HCT116 (cell line): ENCODE data around the gene LIN54. TPM values are rescaled to one million over a fixed set of nuclear protein-coding genes. Genes with fewer than 3 reads are reported as not detected.
A peak's percentile ranks its signal among the peaks of the same experiment; 100 is the strongest.

Experiments used
- ATAC-seq: fragments of 200-7000 bp; cut with Tn5 transposase; 2 replicates; pipeline ENCODE4 v1.9.1; 2020; ENCODE audit warnings: mild to moderate bottlenecking, moderate library complexity
- BruUV-seq: library from RNA; stranded (reverse); fragments of 400-500 nt; replicated peaks from 2 replicates; lab custom pipeline; 2021; lab: Mats Ljungman, UMichigan
- CTCF ChIA-PET: fragments of 300-600 bp; sonication (Branson Sonifier 250); formaldehyde crosslinking; loops from one replicate; lab custom pipeline; 2021; ENCODE audit warnings: antibody characterized with exemption; lab: Charles Lee
- POLR2A ChIA-PET: fragments of 300-600, 350-600 bp; sonication (Branson Sonifier 250); formaldehyde crosslinking; loops from one replicate; lab custom pipeline; 2021; ENCODE audit warnings: antibody characterized with exemption; lab: Charles Lee
- RAD21 ChIA-PET, 2 experiments: fragments of 300-600 bp; sonication (Branson Sonifier 250); formaldehyde crosslinking; loops; one replicate each; lab custom pipeline; 2023; ENCODE audit warnings: low total read pairs in 2 of 2; ENCODE audit not compliant: uncharacterized antibody in 2 of 2, unreplicated experiment in 2 of 2, low non-redundant PET in 1 of 2; lab: Charles Lee
- DNase-seq: peaks from one replicate; pipeline ENCODE4 v3.0.0-alpha.2; 2010; ENCODE audit warnings: low read depth, low spot score
- H2AFZ ChIP-seq: fragments of 200-600 bp; shearing (Covaris generic), sonication (generic); 2 replicates; pipeline ENCODE4 v1.6.1; 2017; ENCODE audit warnings: low read depth, mixed run types, mixed read lengths, antibody characterized with exemption, low read length; ENCODE audit not compliant: poor library complexity, severe bottlenecking
- H3K27ac ChIP-seq: 2 replicates; pipeline ENCODE4 v1.5.1; 2012; ENCODE audit warnings: low read depth, low read length
- H3K27me3 ChIP-seq: fragments of 200-600 bp; sonication (generic); 2 replicates; pipeline ENCODE4 v1.6.1; 2016; ENCODE audit warnings: mixed run types, low read length, mixed read lengths; ENCODE audit not compliant: insufficient read depth
- H3K36me3 ChIP-seq, 2 experiments: fragments of 200-500 bp in 1 of 2; fragments of 200-600 bp in 1 of 2; sonication (Bioruptor generic) in 1 of 2; sonication (generic) in 1 of 2; 2 replicates each; pipeline versions ENCODE4 v1.5.1 to v1.6.1; 2014 to 2016; ENCODE audit warnings: low read length in 2 of 2, inconsistent platforms in 1 of 2, mixed read lengths in 1 of 2, mixed run types in 1 of 2; ENCODE audit not compliant: insufficient read depth in 2 of 2, control insufficient read depth in 1 of 2
- H3K4me1 ChIP-seq, 2 experiments: fragments of 200-600 bp in 1 of 2; sonication (generic) in 1 of 2; 2 replicates each; pipeline versions ENCODE4 v1.5.1 to v1.6.1; 2012 to 2017; ENCODE audit warnings: low read length in 2 of 2, inconsistent platforms in 1 of 2, mild to moderate bottlenecking in 1 of 2, mixed read lengths in 1 of 2, mixed run types in 1 of 2, moderate library complexity in 1 of 2; ENCODE audit not compliant: insufficient read depth in 2 of 2, control insufficient read depth in 1 of 2
- H3K4me2 ChIP-seq: fragments of 200-600 bp; sonication (generic); 2 replicates; pipeline ENCODE4 v1.6.1; 2017; ENCODE audit warnings: mixed run types, low read length, mixed read lengths
- H3K4me3 ChIP-seq, 2 experiments: fragments of 200-600 bp in 1 of 2; sonication (generic) in 1 of 2; replicated peaks in 1 of 2; 2 replicates each; pipeline ENCODE4 v1.5.1; 2011 to 2016; ENCODE audit warnings: low read length in 2 of 2, control low read depth in 1 of 2, low read depth in 1 of 2, mild to moderate bottlenecking in 1 of 2, mixed read lengths in 1 of 2, mixed run types in 1 of 2
- H3K79me2 ChIP-seq: fragments of 200-600 bp; sonication (generic); 2 replicates; pipeline ENCODE4 v1.6.1; 2017; ENCODE audit warnings: mild to moderate bottlenecking, mixed run types, low read length, moderate library complexity, mixed read lengths; ENCODE audit not compliant: insufficient read depth
- H3K9ac ChIP-seq: fragments of 200-600 bp; sonication (generic); 2 replicates; pipeline ENCODE4 v1.6.1; 2016; ENCODE audit warnings: low read length, mixed read lengths
- H3K9me2 ChIP-seq: fragments of 200-600 bp; sonication (generic), shearing (Covaris generic); 2 replicates; pipeline ENCODE4 v1.6.1; 2017; ENCODE audit warnings: mixed run types, mild to moderate bottlenecking, moderate library complexity; ENCODE audit not compliant: insufficient read depth
- H3K9me3 ChIP-seq, 2 experiments: fragments of 200-500 bp in 1 of 2; fragments of 200-600 bp in 1 of 2; sonication (Bioruptor generic) in 1 of 2; sonication (generic) in 1 of 2; 2 replicates each; pipeline ENCODE4 v1.6.1; 2014 to 2017; ENCODE audit warnings: low read length in 2 of 2, mixed read lengths in 2 of 2, inconsistent platforms in 1 of 2, low read depth in 1 of 2, mild to moderate bottlenecking in 1 of 2, mixed run types in 1 of 2, moderate library complexity in 1 of 2; ENCODE audit not compliant: control insufficient read depth in 1 of 2, insufficient read depth in 1 of 2
- H4K20me1 ChIP-seq: fragments of 200-600 bp; sonication (generic), shearing (Covaris generic); 2 replicates; pipeline ENCODE4 v1.6.1; 2017; ENCODE audit warnings: mixed run types, mild to moderate bottlenecking, moderate library complexity; ENCODE audit not compliant: insufficient read depth
- CBX3 ChIP-seq: IDR thresholded peaks from 2 replicates; pipeline ENCODE4 v1.6.1; 2012; ENCODE audit warnings: low read depth
- CTCF ChIP-seq, 3 experiments: fragments of 200-600 bp in 1 of 3; sonication (generic) in 1 of 3; IDR thresholded peaks in 2 of 3; conservative IDR thresholded peaks in 1 of 3; 2 replicates each; pipeline ENCODE4 v1.5.1; 2012 to 2017; ENCODE audit warnings: low read depth in 2 of 3, low read length in 2 of 3, antibody characterized with exemption in 1 of 3, borderline replicate concordance in 1 of 3, control low read depth in 1 of 3, mild to moderate bottlenecking in 1 of 3, mixed read lengths in 1 of 3, mixed run types in 1 of 3, moderate library complexity in 1 of 3; ENCODE audit not compliant: insufficient read depth in 1 of 3
- ELF1 ChIP-seq: IDR thresholded peaks from 2 replicates; pipeline ENCODE4 v1.6.1; 2012; ENCODE audit warnings: low read depth, borderline replicate concordance
- EZH2phosphoT487 ChIP-seq: fragments of 200-600 bp; IDR thresholded peaks from 2 replicates; pipeline ENCODE4 v1.6.1; 2018; ENCODE audit warnings: antibody characterized with exemption, borderline replicate concordance
- FOSL1 ChIP-seq: IDR thresholded peaks from 2 replicates; pipeline ENCODE4 v1.6.1; 2012; ENCODE audit warnings: low read depth
- JUND ChIP-seq: IDR thresholded peaks from 2 replicates; pipeline ENCODE4 v1.6.1; 2012
- MAX ChIP-seq: IDR thresholded peaks from 2 replicates; pipeline ENCODE4 v1.6.1; 2012
- POLR2A ChIP-seq: IDR thresholded peaks from 2 replicates; pipeline ENCODE4 v1.7.0; 2011; ENCODE audit warnings: borderline replicate concordance; ENCODE audit not compliant: insufficient read depth, insufficient read length; ENCODE audit errors: extremely low read depth
- POLR2AphosphoS5 ChIP-seq: IDR thresholded peaks from 2 replicates; pipeline ENCODE4 v1.6.1; 2011; ENCODE audit warnings: mild to moderate bottlenecking, low read depth, low read length, moderate library complexity
- REST ChIP-seq: IDR thresholded peaks from 2 replicates; pipeline ENCODE4 v1.6.1; 2012; ENCODE audit warnings: low read depth
- SP1 ChIP-seq: IDR thresholded peaks from 2 replicates; pipeline ENCODE4 v1.6.1; 2012; ENCODE audit warnings: low read depth
- YY1 ChIP-seq: IDR thresholded peaks from 2 replicates; pipeline ENCODE4 v1.6.1; 2011; ENCODE audit warnings: low read length, low read depth, moderate library complexity, mild to moderate bottlenecking; ENCODE audit not compliant: insufficient replicate concordance; ENCODE audit errors: extremely low read depth
- intact Hi-C: fragments of 100-400 bp; cut with micrococcal nuclease; formaldehyde crosslinking; loops from 2 replicates; pipeline ENCODE4 v1.10.0; 2022
- total RNA-seq: library from RNA; stranded (reverse); gene quantifications from one replicate; pipeline ENCODE4 v1.2.1, GENCODE V29; 2021; ENCODE audit not compliant: unreplicated experiment

The LIN54 gene
- total RNA-seq, 1 experiment from 2014 or later = 15.6 TPM

- Histone ChIP-seq H3K4me3 (no peak overlapping the region), H3K27ac (no peak overlapping the region), H3K79me2 (peaks cover 36% of the 10 kb centered on the region), H3K9me2 (no peaks in the 10 kb centered on the region), H3K36me3 (0 out of 4 replicates have a peak, but pooled peaks cover 0 to 4% of the 10 kb centered on the region in 2 experiments), H2AFZ (no peak overlapping the region), H3K9me3 (no peaks in the 10 kb centered on the region), H3K4me1 (no peaks in the 10 kb centered on the region; a peak in 1 of 4 replicates), H4K20me1 (no peaks in the 10 kb centered on the region), H3K4me2 (no peak overlapping the region), H3K27me3 (no peaks in the 10 kb centered on the region), H3K9ac (no peak overlapping the region)
- peak; percentile 61 for ATAC-seq
- intact Hi-C loops = no loop called here
- ChIA-PET RAD21 (no interaction called here), CTCF (no interaction called here), POLR2A (no interaction called here)
- DNase-seq = peak; percentile 15
- no peak for TF ChIP-seq SP1
- no peak for TF ChIP-seq JUND
- TF ChIP-seq CTCF (IDR thresholded peaks at IDR 0.05 in 2 of 3, conservative IDR thresholded peaks at IDR 0.05 in 1 of 3; ENCODE audit: borderline replicate concordance in 1 of 3, insufficient read depth in 1 of 3, low read depth in 2 of 3, low read length in 2 of 3) = no peak
- TF ChIP-seq POLR2A = no peak
- no peak for TF ChIP-seq CBX3
- no peak for TF ChIP-seq FOSL1
- TF ChIP-seq EZH2phosphoT487 = no peak
- no peak for TF ChIP-seq ELF1
- no TSS peak for BruUV-seq
Measured at GRCh38 chr4:82984459-82984858, 26.2 kb downstream of the LIN54 start.

- Histone ChIP-seq H3K79me2 (peaks cover 29% of the 10 kb centered on the region), H3K4me1 (no peaks in the 10 kb centered on the region; a peak in 1 of 4 replicates), H3K4me2 (no peak overlapping the region), H3K9me3 (no peaks in the 10 kb centered on the region), H3K9ac (no peak overlapping the region), H2AFZ (no peak overlapping the region), H3K27me3 (no peaks in the 10 kb centered on the region), H3K4me3 (no peak overlapping the region), H4K20me1 (no peaks in the 10 kb centered on the region), H3K36me3 (0 out of 4 replicates have a peak, but pooled peaks cover 0 to 5% of the 10 kb centered on the region in 2 experiments), H3K27ac (no peak overlapping the region), H3K9me2 (no peaks in the 10 kb centered on the region)
- DNase-seq (no peak), ATAC-seq (no peak)
- intact Hi-C loops = no loop called here
- ChIA-PET RAD21 (no interaction called here), CTCF (no interaction called here), POLR2A (no interaction called here)
- no TSS peak for BruUV-seq
- TF ChIP-seq POLR2AphosphoS5 (no peak), REST (no peak), YY1 (no peak), EZH2phosphoT487 (no peak), MAX (no peak), CTCF (IDR thresholded peaks at IDR 0.05 in 2 of 3, conservative IDR thresholded peaks at IDR 0.05 in 1 of 3; ENCODE audit: borderline replicate concordance in 1 of 3, insufficient read depth in 1 of 3, low read depth in 2 of 3, low read length in 2 of 3) (no peak)
Measured at GRCh38 chr4:82983444-82983843, 27.2 kb downstream of the LIN54 start.
